IPS DF 6.9 (cell line): ENCODE results near the gene EHBP1.
A peak's percentile ranks its signal among the peaks of the same experiment; 100 is the strongest.

Source experiments
- DNase-seq: peaks from one replicate; pipeline ENCODE4 v3.0.0-alpha.2; 2013; ENCODE audit warnings: low read depth, low spot score
- H3K27ac ChIP-seq: one replicate; pipeline ENCODE4 v1.5.1; 2013; ENCODE audit warnings: low read length, control low read depth
- H3K27me3 ChIP-seq: 2 replicates; pipeline ENCODE4 v1.6.1; 2013; ENCODE audit warnings: mild to moderate bottlenecking, low read length; ENCODE audit not compliant: control insufficient read depth, insufficient read depth
- H3K36me3 ChIP-seq: 2 replicates; pipeline ENCODE4 v1.6.1; 2013; ENCODE audit warnings: low read length; ENCODE audit not compliant: control insufficient read depth, insufficient read depth
- H3K4me1 ChIP-seq: 2 replicates; pipeline ENCODE4 v1.6.1; 2013; ENCODE audit warnings: low read length; ENCODE audit not compliant: control insufficient read depth, insufficient read depth
- H3K4me3 ChIP-seq: 2 replicates; pipeline ENCODE4 v1.5.1; 2013; ENCODE audit warnings: mild to moderate bottlenecking, low read length
- H3K9me3 ChIP-seq: 2 replicates; pipeline ENCODE4 v1.6.1; 2013; ENCODE audit warnings: low read length, inconsistent platforms; ENCODE audit not compliant: control insufficient read depth, insufficient read depth
- whole genome bisulfite sequencing: extraction: QIAGEN DNeasy Blood & Tissue Kit; methylation state at CpG from one replicate; pipeline ENCODE4 v1.1.7; 2013; ENCODE audit warnings: mixed read lengths, missing lambda C conversion rate; ENCODE audit not compliant: insufficient read length, insufficient coverage; 5-methylcytosine and 5-hydroxymethylcytosine counted together

Gene EHBP1

GRCh38 chr2:62705007-62705829 lies at the start of gene EHBP1:
Gene EHBP1, plus strand, starts transcription at chr2:62705713. Its CDS starts 1,479 bp downstream, at chr2:62707192.
- no peaks in the 10 kb centered on the region for H3K27me3 ChIP-seq
- peak; percentile 98 for DNase-seq
- peak within 1 kb of the TSS; percentile 83 for H3K4me3 ChIP-seq
- no CpG with 5 or more reads among the region's 45 CpGs for WGBS
- H3K4me1 ChIP-seq, result no peaks in the 10 kb centered on the region
- no peak within 1 kb of the TSS for H3K27ac ChIP-seq
- H3K36me3 ChIP-seq, result no peaks in the 10 kb centered on the region; the same call in 1 of the 2 replicates
- no peaks in the 10 kb centered on the region for H3K9me3 ChIP-seq

- DNase-seq, result no peak
- Histone ChIP-seq H3K4me3 (no peak overlapping the region), H3K27ac (no peak overlapping the region)
Observed at GRCh38 chr2:62657783-62658182, 47.7 kb upstream of the EHBP1 start.

GRCh38 chr2:62658891-62659290 lies 46.6 kb upstream of the EHBP1 start:
- Histone ChIP-seq H3K4me3 (no peak overlapping the region), H3K9me3 (no peaks in the 10 kb centered on the region), H3K27ac (no peak overlapping the region), H3K36me3 (no peaks in the 10 kb centered on the region), H3K27me3 (no peaks in the 10 kb centered on the region), H3K4me1 (peaks cover 6% of the 10 kb centered on the region)
- no CpG with 5 or more reads among the region's 2 CpGs for WGBS
- DNase-seq, result no peak

More at GRCh38 chr2:62657783-62658182, 47.7 kb upstream of the EHBP1 start:
- Histone ChIP-seq H3K27me3 (no peaks in the 10 kb centered on the region), H3K9me3 (no peaks in the 10 kb centered on the region), H3K4me1 (peaks cover 6% of the 10 kb centered on the region), H3K36me3 (no peaks in the 10 kb centered on the region)

GRCh38 chr2:62660087-62660486 lies 45.4 kb upstream of the EHBP1 start:
- Histone ChIP-seq H3K36me3 (no peaks in the 10 kb centered on the region), H3K4me3 (no peak overlapping the region), H3K4me1 (peaks cover 6% of the 10 kb centered on the region), H3K27ac (no peak overlapping the region), H3K27me3 (no peaks in the 10 kb centered on the region), H3K9me3 (no peaks in the 10 kb centered on the region)
- no CpG with 5 or more reads among the region's 2 CpGs for WGBS
- no peak for DNase-seq

- Histone ChIP-seq H3K4me3 (no peak overlapping the region), H3K36me3 (no peaks in the 10 kb centered on the region), H3K27me3 (no peaks in the 10 kb centered on the region), H3K27ac (no peak overlapping the region), H3K9me3 (no peaks in the 10 kb centered on the region), H3K4me1 (peaks cover 6% of the 10 kb centered on the region)
- no peak for DNase-seq
- WGBS, result no CpG with 5 or more reads among the region's 2 CpGs
Observed at GRCh38 chr2:62660582-62661262, 44.8 kb upstream of the EHBP1 start.

GRCh38 chr2:62661263-62661635 lies 44.3 kb upstream of the EHBP1 start:
- Histone ChIP-seq H3K4me3 (no peak overlapping the region), H3K9me3 (no peaks in the 10 kb centered on the region), H3K27ac (no peak overlapping the region), H3K27me3 (no peaks in the 10 kb centered on the region), H3K36me3 (no peaks in the 10 kb centered on the region), H3K4me1 (peaks cover 6% of the 10 kb centered on the region)
- DNase-seq, result no peak
- no CpG with 5 or more reads among the region's 3 CpGs for WGBS

GRCh38 chr2:62662131-62662530 lies 43.4 kb upstream of the EHBP1 start:
- no CpG with 5 or more reads among the region's 2 CpGs for WGBS
- Histone ChIP-seq H3K4me1 (peaks cover 6% of the 10 kb centered on the region), H3K36me3 (no peaks in the 10 kb centered on the region), H3K4me3 (no peak overlapping the region), H3K27me3 (no peaks in the 10 kb centered on the region), H3K27ac (no peak overlapping the region), H3K9me3 (no peaks in the 10 kb centered on the region)
- DNase-seq, result no peak

- Histone ChIP-seq H3K27me3 (no peaks in the 10 kb centered on the region), H3K9me3 (no peaks in the 10 kb centered on the region), H3K4me3 (no peak overlapping the region), H3K27ac (no peak overlapping the region), H3K4me1 (peaks cover 6% of the 10 kb centered on the region), H3K36me3 (no peaks in the 10 kb centered on the region)
- DNase-seq, result no peak
- no CpG with 5 or more reads among the region's 2 CpGs for WGBS
Observed at GRCh38 chr2:62662554-62662953, 43.0 kb upstream of the EHBP1 start.

- H3K27me3 ChIP-seq, result no peaks in the 10 kb centered on the region
- peaks cover 6% of the 10 kb centered on the region for H3K4me1 ChIP-seq
- no peak overlapping the region for H3K4me3 ChIP-seq
- H3K36me3 ChIP-seq, result no peaks in the 10 kb centered on the region
- H3K9me3 ChIP-seq, result no peaks in the 10 kb centered on the region
- no peak for DNase-seq
- H3K27ac ChIP-seq, result no peak overlapping the region
Observed at GRCh38 chr2:62663411-62663810, 42.1 kb upstream of the EHBP1 start.

- no peak overlapping the region for H3K27ac ChIP-seq
- H3K4me1 ChIP-seq, result peaks cover 6% of the 10 kb centered on the region
- H3K36me3 ChIP-seq, result no peaks in the 10 kb centered on the region
- H3K4me3 ChIP-seq, result no peak overlapping the region
- H3K27me3 ChIP-seq, result no peaks in the 10 kb centered on the region
- no peak for DNase-seq
- H3K9me3 ChIP-seq, result no peaks in the 10 kb centered on the region
Observed at GRCh38 chr2:62663920-62664795, 41.4 kb upstream of the EHBP1 start.
